IMR-90 (cell line): ENCODE results near the gene YBEY. TPM values are rescaled to one million over a fixed set of nuclear protein-coding genes. Genes with fewer than 3 reads are reported as not detected.

Source experiments
- ATAC-seq: fragments of 200-7000 bp; cut with Tn5 transposase; 2 replicates; pipeline ENCODE4 v1.9.1; 2020; ENCODE audit warnings: low read depth, mild to moderate bottlenecking, moderate library complexity
- BruUV-seq: library from RNA; stranded (reverse); fragments of 400-500 nt; replicated peaks from 2 replicates; lab custom pipeline; 2021; lab: Mats Ljungman, UMichigan
- CTCF ChIA-PET: fragments of 300-600 bp; formaldehyde crosslinking; extraction: SDS; loops from one replicate; lab custom pipeline; 2021; ENCODE audit warnings: antibody characterized with exemption; lab: Yijun Ruan, JAX
- POLR2A ChIA-PET: fragments of 300-600 bp; sonication (Branson Sonifier 250); formaldehyde crosslinking; loops from one replicate; lab custom pipeline; 2022; ENCODE audit warnings: antibody characterized with exemption; ENCODE audit not compliant: unreplicated experiment; lab: Charles Lee
- DNase-seq: peaks from one replicate; pipeline ENCODE4 v3.0.0; 2013
- H2AFZ ChIP-seq: replicated peaks from 2 replicates; pipeline ENCODE3; 2013; ENCODE audit warnings: low read length, mild to moderate bottlenecking; ENCODE audit not compliant: poor library complexity
- H2AK5ac ChIP-seq: 2 replicates; pipeline ENCODE4 v1.6.1; 2013; ENCODE audit warnings: low read depth, low read length, inconsistent platforms
- H2AK9ac ChIP-seq: replicated peaks from 2 replicates; pipeline ENCODE3; 2013; ENCODE audit warnings: mild to moderate bottlenecking, low read depth, low read length, moderate library complexity; ENCODE audit not compliant: poor library complexity
- H2BK120ac ChIP-seq: 2 replicates; pipeline ENCODE4 v1.6.1; 2013; ENCODE audit warnings: low read depth, low read length, inconsistent platforms
- H2BK15ac ChIP-seq: 3 replicates; pipeline ENCODE4 v1.6.1; 2013; ENCODE audit warnings: low read depth, low read length, inconsistent platforms
- H2BK20ac ChIP-seq: 2 replicates; pipeline ENCODE4 v1.6.1; 2013; ENCODE audit warnings: low read depth, mild to moderate bottlenecking, inconsistent platforms, low read length, moderate library complexity
- H2BK5ac ChIP-seq: 2 replicates; pipeline ENCODE4 v1.6.1; 2013; ENCODE audit warnings: mild to moderate bottlenecking, low read depth, low read length, inconsistent platforms; ENCODE audit not compliant: poor library complexity, severe bottlenecking
- H3K14ac ChIP-seq: replicated peaks from 2 replicates; pipeline ENCODE4 v1.6.1; 2013; ENCODE audit warnings: low read depth, low read length, inconsistent platforms
- H3K18ac ChIP-seq: 2 replicates; pipeline ENCODE4 v1.6.1; 2013; ENCODE audit warnings: low read depth, low read length, control low read depth
- H3K23ac ChIP-seq: 2 replicates; pipeline ENCODE4 v1.6.1; 2013; ENCODE audit warnings: low read depth, low read length, inconsistent platforms
- H3K27ac ChIP-seq: 2 replicates; pipeline ENCODE4 v1.5.1; 2013; ENCODE audit warnings: mild to moderate bottlenecking, control low read depth, low read length; ENCODE audit not compliant: insufficient read depth
- H3K27me3 ChIP-seq: 2 replicates; pipeline ENCODE4 v1.6.1; 2013; ENCODE audit warnings: low read length; ENCODE audit not compliant: control insufficient read depth, insufficient read depth
- H3K36me3 ChIP-seq: 2 replicates; pipeline ENCODE4 v1.6.1; 2013; ENCODE audit warnings: low read length, mixed read lengths; ENCODE audit not compliant: control insufficient read depth, insufficient read depth
- H3K4ac ChIP-seq: 2 replicates; pipeline ENCODE4 v1.6.1; 2013; ENCODE audit warnings: low read depth, low read length, inconsistent platforms
- H3K4me1 ChIP-seq: 2 replicates; pipeline ENCODE4 v1.6.1; 2013; ENCODE audit warnings: low read length, mixed read lengths; ENCODE audit not compliant: control insufficient read depth, insufficient read depth
- H3K4me2 ChIP-seq: 2 replicates; pipeline ENCODE4 v1.6.1; 2013; ENCODE audit warnings: low read depth, mild to moderate bottlenecking, control low read depth, low read length, moderate library complexity
- H3K4me3 ChIP-seq: 2 replicates; pipeline ENCODE4 v1.5.1; 2013; ENCODE audit warnings: low read depth, mild to moderate bottlenecking, control low read depth, low read length, moderate library complexity; ENCODE audit not compliant: insufficient read depth
- H3K56ac ChIP-seq: 2 replicates; pipeline ENCODE4 v1.6.1; 2013; ENCODE audit warnings: low read length, inconsistent platforms; ENCODE audit not compliant: insufficient read depth; ENCODE audit errors: extremely low read depth
- H3K79me1 ChIP-seq, 2 experiments: 2 replicates each; pipeline ENCODE4 v1.6.1; 2013; ENCODE audit warnings: low read length in 2 of 2, inconsistent platforms in 1 of 2, low read depth in 1 of 2
- H3K9ac ChIP-seq: 2 replicates; pipeline ENCODE4 v1.6.1; 2013; ENCODE audit warnings: low read depth, low read length, control low read depth
- H3K9me1 ChIP-seq: 2 replicates; pipeline ENCODE4 v1.6.1; 2013; ENCODE audit warnings: low read length, inconsistent platforms; ENCODE audit not compliant: insufficient read depth
- H3K9me3 ChIP-seq: 2 replicates; pipeline ENCODE4 v1.6.1; 2013; ENCODE audit warnings: low read length; ENCODE audit not compliant: control insufficient read depth, insufficient read depth
- H4K20me1 ChIP-seq: 2 replicates; pipeline ENCODE4 v1.6.1; 2013; ENCODE audit warnings: low read length, inconsistent platforms; ENCODE audit not compliant: insufficient read depth
- H4K5ac ChIP-seq: 2 replicates; pipeline ENCODE4 v1.6.1; 2013; ENCODE audit warnings: mild to moderate bottlenecking, low read depth, low read length, control low read depth
- H4K8ac ChIP-seq, 2 experiments: 2 replicates each; pipeline ENCODE4 v1.6.1; 2013; ENCODE audit warnings: low read depth in 2 of 2, low read length in 2 of 2, control low read depth in 1 of 2, inconsistent platforms in 1 of 2
- H4K91ac ChIP-seq: 2 replicates; pipeline ENCODE4 v1.6.1; 2013; ENCODE audit warnings: low read depth, low read length, inconsistent platforms; ENCODE audit not compliant: insufficient read depth
- BHLHE40 ChIP-seq: fragments of 150-350 bp; IDR thresholded peaks from 2 replicates; pipeline ENCODE4 v1.6.1; 2016; ENCODE audit warnings: mild to moderate bottlenecking, low read depth, low read length
- CEBPB ChIP-seq: IDR thresholded peaks from 2 replicates; pipeline ENCODE4 v1.6.1; 2012; ENCODE audit warnings: low read depth, low read length, improper control_type of control experiment
- CHD1 ChIP-seq: IDR thresholded peaks from 2 replicates; pipeline ENCODE4 v1.6.1; 2012; ENCODE audit warnings: low read depth, low read length, improper control_type of control experiment
- FOS ChIP-seq: fragments of 150-350 bp; IDR thresholded peaks from 2 replicates; pipeline ENCODE4 v1.6.1; 2016; ENCODE audit warnings: low read depth, low read length
- MAFK ChIP-seq: IDR thresholded peaks from 2 replicates; pipeline ENCODE4 v1.6.1; 2012; ENCODE audit warnings: low read depth, low read length, improper control_type of control experiment
- MAZ ChIP-seq: IDR thresholded peaks from 2 replicates; pipeline ENCODE4 v1.6.1; 2012; ENCODE audit warnings: low read depth, mild to moderate bottlenecking, low read length, improper control_type of control experiment, moderate library complexity, borderline replicate concordance
- MXI1 ChIP-seq: IDR thresholded peaks from 2 replicates; pipeline ENCODE4 v1.6.1; 2012; ENCODE audit warnings: low read depth, mild to moderate bottlenecking, low read length, moderate library complexity, borderline replicate concordance
- NFE2L2 ChIP-seq: fragments of 150-350 bp; IDR thresholded peaks from 2 replicates; pipeline ENCODE4 v1.6.1; 2016; ENCODE audit warnings: low read depth, mild to moderate bottlenecking, low read length
- POLR2A ChIP-seq: IDR thresholded peaks from 2 replicates; pipeline ENCODE4 v1.6.1; 2012; ENCODE audit warnings: mild to moderate bottlenecking, low read depth, low read length
- RAD21 ChIP-seq: IDR thresholded peaks from 2 replicates; pipeline ENCODE4 v1.6.1; 2012; ENCODE audit warnings: low read length, improper control_type of control experiment
- RCOR1 ChIP-seq: IDR thresholded peaks from 2 replicates; pipeline ENCODE4 v1.6.1; 2012; ENCODE audit warnings: mild to moderate bottlenecking, low read length, improper control_type of control experiment; ENCODE audit not compliant: insufficient replicate concordance
- RFX5 ChIP-seq: IDR thresholded peaks from 2 replicates; pipeline ENCODE4 v1.8.0; 2012; ENCODE audit warnings: low read depth, mild to moderate bottlenecking, low read length, moderate library complexity
- SMC3 ChIP-seq: fragments of 150-350 bp; IDR thresholded peaks from 2 replicates; pipeline ENCODE4 v1.6.1; 2016; ENCODE audit warnings: low read depth, mild to moderate bottlenecking, antibody characterized with exemption, low read length, moderate library complexity
- USF2 ChIP-seq: fragments of 150-350 bp; IDR thresholded peaks from 2 replicates; pipeline ENCODE4 v1.6.1; 2017; ENCODE audit warnings: mild to moderate bottlenecking, antibody characterized with exemption, low read length, low read depth
- WGBS, 2 experiments: methylation state at CpG; one replicate each; pipeline versions ENCODE4 v1.1.5 to v1.1.7; 2013; ENCODE audit warnings: missing lambda C conversion rate in 2 of 2; ENCODE audit not compliant: insufficient read length in 1 of 2; ENCODE audit errors: extremely low coverage in 2 of 2; 5-methylcytosine and 5-hydroxymethylcytosine counted together
- dilution Hi-C: fragments of 300-500 bp; cut with HindIII; formaldehyde crosslinking; loops from one replicate; pipeline ENCODE4 v1.14.3; 2018; ENCODE audit warnings: low sequenced_read_pairs; ENCODE audit not compliant: unreplicated experiment
- in situ Hi-C: fragments of 300-500 bp; cut with MboI; formaldehyde crosslinking; loops from 3 replicates; pipeline ENCODE4 v1.14.3; 2019; ENCODE audit warnings: low sequenced_read_pairs, inconsistent platforms, mixed read lengths
- intact Hi-C: fragments of 100-400 bp; cut with micrococcal nuclease; formaldehyde crosslinking; loops from 2 replicates; pipeline ENCODE4 v1.10.0; 2022
- polyA plus RNA-seq, 3 experiments: library from polyadenylated mRNA; depleted of rRNA; stranded (reverse); fragments of >200 nt; gene quantifications; 2 replicates each; pipeline ENCODE4 v1.2.3, GENCODE V29; 2012; ENCODE audit warnings: low replicate concordance in 1 of 3
- total RNA-seq: library from RNA; depleted of rRNA; stranded (reverse); fragments of >200 nt; gene quantifications from 2 replicates; pipeline ENCODE4 v1.2.3, GENCODE V29; 2012
- TF ChIP-seq, protein P1 (sequence below): fragments of 150-350 bp; IDR thresholded peaks from 2 replicates; pipeline ENCODE4 v1.6.1; 2016; ENCODE audit warnings: low read depth, mild to moderate bottlenecking, low read length, moderate library complexity, borderline replicate concordance

YBEY gene
- total and polyA plus RNA-seq, 2 of the 4 experiments (the other 2 are of a cell fraction), result 5.9 to 26.2 TPM

DNA sequence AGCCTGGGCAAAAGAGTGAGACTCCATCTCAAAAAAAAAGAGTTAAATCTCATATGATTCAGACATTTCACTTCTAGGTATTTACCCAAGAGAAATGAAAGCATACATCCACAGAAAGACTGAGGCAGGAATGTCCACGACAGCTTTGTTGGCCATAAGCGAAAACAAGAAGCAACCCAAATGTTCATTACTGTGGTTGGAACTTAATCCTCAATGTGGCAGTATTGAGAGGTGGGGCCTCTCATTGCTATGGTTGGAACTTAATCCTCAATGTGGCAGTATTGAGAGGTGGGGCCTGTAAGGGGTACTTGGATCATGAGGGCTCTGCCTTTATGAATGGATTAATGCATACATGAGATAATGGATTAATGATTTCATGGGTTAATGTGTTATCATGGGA, 22.3 kb downstream of the YBEY start:
- ATAC-seq, result no peak
- dilution Hi-C loops, result no loop called here
- H3K56ac ChIP-seq, result no peak overlapping the region
- WGBS, 2 experiments, result no CpG with 5 or more reads among the region's 2 CpGs
- H2BK5ac ChIP-seq, result no peak overlapping the region
- H3K27me3 ChIP-seq, result no peaks in the 10 kb centered on the region
- H3K27ac ChIP-seq, result no peak overlapping the region
- no TSS peak for BruUV-seq
- H4K20me1 ChIP-seq, result no peaks in the 10 kb centered on the region
- no peak overlapping the region for H3K4me3 ChIP-seq
- no peak overlapping the region for H3K14ac ChIP-seq
- no peak overlapping the region for H4K91ac ChIP-seq
- H3K4me1 ChIP-seq, result no peaks in the 10 kb centered on the region
- no peak overlapping the region for H2AK5ac ChIP-seq
- no peak overlapping the region for H2AFZ ChIP-seq
- no peaks in the 10 kb centered on the region for H3K9me3 ChIP-seq
- H4K8ac ChIP-seq, result no peak overlapping the region
- H3K79me1 ChIP-seq, result peaks cover 7 to 19% of the 10 kb centered on the region in 2 experiments; a peak in 3 of 4 replicates
- no peak overlapping the region for H2BK120ac ChIP-seq
- DNase-seq, result no peak
- no peak overlapping the region for H3K18ac ChIP-seq
- no peak overlapping the region for H2AK9ac ChIP-seq
- no peak overlapping the region for H4K5ac ChIP-seq
- no peak overlapping the region for H3K4ac ChIP-seq
- intact Hi-C loops, result no loop called here
- CTCF ChIA-PET, result no interaction called here
- POLR2A ChIA-PET, result interaction anchor here (0.6 kb wide), 1 partner anchor 10 kb away, joined by 3 read pairs; no protein-coding TSS in a partner anchor
- H3K4me2 ChIP-seq, result no peak overlapping the region
- H2BK20ac ChIP-seq, result no peak overlapping the region
- TF ChIP-seq MAFK (no peak), MAZ (no peak), POLR2A (no peak), BHLHE40 (no peak), RFX5 (no peak), MXI1 (no peak), RAD21 (no peak), CEBPB (no peak), NFE2L2 (no peak), SMC3 (no peak), USF2 (no peak), CHD1 (no peak), FOS (no peak), RCOR1 (no peak)
- TF ChIP-seq, protein P1, sequence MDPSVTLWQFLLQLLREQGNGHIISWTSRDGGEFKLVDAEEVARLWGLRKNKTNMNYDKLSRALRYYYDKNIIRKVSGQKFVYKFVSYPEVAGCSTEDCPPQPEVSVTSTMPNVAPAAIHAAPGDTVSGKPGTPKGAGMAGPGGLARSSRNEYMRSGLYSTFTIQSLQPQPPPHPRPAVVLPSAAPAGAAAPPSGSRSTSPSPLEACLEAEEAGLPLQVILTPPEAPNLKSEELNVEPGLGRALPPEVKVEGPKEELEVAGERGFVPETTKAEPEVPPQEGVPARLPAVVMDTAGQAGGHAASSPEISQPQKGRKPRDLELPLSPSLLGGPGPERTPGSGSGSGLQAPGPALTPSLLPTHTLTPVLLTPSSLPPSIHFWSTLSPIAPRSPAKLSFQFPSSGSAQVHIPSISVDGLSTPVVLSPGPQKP, result no peak
- H3K9ac ChIP-seq, result no peak overlapping the region
- peaks cover 21% of the 10 kb centered on the region for H3K36me3 ChIP-seq
- in situ Hi-C loops, result no loop called here
- H2BK15ac ChIP-seq, result no peak overlapping the region
- H3K9me1 ChIP-seq, result no peaks in the 10 kb centered on the region; the same call in 1 of the 2 replicates
- no peak overlapping the region for H3K23ac ChIP-seq
